ENCODE results near the gene ARMH1.

- peak; percentile 75 for TF ChIP-seq POLR2A (IDR thresholded peaks at IDR 0.05; ENCODE audit: extremely low read depth, insufficient read length)
- no peak for TF ChIP-seq CTCF (IDR thresholded peaks at IDR 0.05; ENCODE audit: low read depth, low read length)
Observed at GRCh38 chr1:44674113-44675000, at the start of gene ARMH1, which contains the start of gene TMEM53.
